Choroid plexus epithelial cell (primary cell): ENCODE measurements around the gene FBLN5.

Experiments used
- DNase-seq: peaks from one replicate; pipeline ENCODE4 v3.0.0-alpha.2; 2010; ENCODE audit warnings: low read depth
- H3K4me3 ChIP-seq: 2 replicates; pipeline ENCODE4 v1.5.1; 2011; ENCODE audit warnings: low read depth, mild to moderate bottlenecking, control low read depth, low read length, moderate library complexity
- CTCF ChIP-seq: conservative IDR thresholded peaks from 2 replicates; pipeline ENCODE4 v1.5.1; 2011; ENCODE audit warnings: low read depth, mild to moderate bottlenecking, control low read depth, inconsistent platforms, low read length, moderate library complexity

Gene FBLN5

DNA sequence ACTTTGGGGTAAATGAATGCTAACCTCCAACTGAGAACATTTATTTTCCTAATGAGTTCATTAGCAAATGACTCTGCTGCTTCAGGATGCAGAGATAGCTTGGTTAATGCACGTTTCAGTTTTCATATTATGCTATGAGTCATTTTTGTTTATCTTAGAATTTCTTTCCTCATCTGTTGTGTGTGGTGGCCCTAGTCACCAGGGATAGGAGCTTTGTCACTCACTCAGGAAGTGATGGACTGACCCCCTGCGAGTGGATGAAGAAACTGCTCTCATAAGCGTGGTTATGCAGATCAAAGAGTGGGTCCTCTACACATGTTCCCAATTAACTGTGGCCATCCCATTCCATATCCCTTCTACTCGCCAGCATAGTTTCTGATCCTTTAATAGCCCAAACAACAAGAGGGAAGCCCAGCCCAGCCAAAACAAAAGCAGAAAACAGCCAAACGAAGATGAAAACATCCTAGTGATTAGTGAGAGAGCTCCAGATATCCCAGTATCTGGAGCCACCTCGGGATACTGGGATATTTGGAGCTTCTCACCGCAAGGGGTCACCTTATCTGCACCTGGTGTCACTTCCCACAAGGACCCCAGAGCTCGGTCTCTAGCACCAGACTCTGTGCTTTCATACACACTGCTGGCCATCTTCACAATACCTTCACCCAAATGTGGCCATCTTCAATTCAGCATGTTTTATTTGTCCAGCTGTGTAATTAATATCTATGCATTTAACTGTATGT lies 88.8 kb downstream of the FBLN5 start:
- H3K4me3 ChIP-seq: no peak overlapping the region
- peak; percentile 35 for DNase-seq

GRCh38 chr14:91857614-91858013 lies 89.9 kb downstream of the FBLN5 start:
- no peak for DNase-seq
- no peak for TF ChIP-seq CTCF
- no peak overlapping the region for H3K4me3 ChIP-seq

More for the DNA sequence above, 88.8 kb downstream of the FBLN5 start:
- TF ChIP-seq CTCF: no peak

- DNase-seq: no peak
- no peak overlapping the region for H3K4me3 ChIP-seq
- TF ChIP-seq CTCF: no peak
These were observed 93.1 kb downstream of the FBLN5 start for GRCh38 chr14:91854327-91854934.

GRCh38 chr14:91851563-91851962 lies 95.9 kb downstream of the FBLN5 start:
- no peak for DNase-seq
- no peak overlapping the region for H3K4me3 ChIP-seq
- no peak for TF ChIP-seq CTCF

DNA sequence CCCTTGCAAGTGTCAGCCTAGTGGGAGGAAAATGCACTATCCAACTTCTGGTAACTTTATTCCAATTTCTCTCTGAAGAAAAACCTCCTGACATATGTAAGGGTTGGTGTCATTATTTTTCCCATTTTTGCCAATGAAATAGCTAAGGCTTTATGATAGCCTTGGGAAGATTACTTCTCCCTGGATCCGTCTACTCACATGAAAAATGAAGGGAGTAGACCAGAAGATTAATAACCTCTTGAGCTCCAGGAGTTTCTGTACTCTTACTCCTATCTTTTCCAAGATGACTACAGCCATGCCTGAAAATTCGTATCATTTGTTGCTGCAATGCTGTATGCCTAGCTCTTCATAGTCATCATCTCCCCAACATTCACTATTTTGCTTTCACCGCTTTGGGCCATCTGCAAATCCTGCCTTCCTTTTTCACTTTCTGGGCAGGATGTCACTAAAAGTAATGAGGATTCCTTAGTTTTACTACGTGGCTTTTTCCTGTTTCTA lies 98.9 kb downstream of the FBLN5 start:
- no peak for TF ChIP-seq CTCF
- DNase-seq: no peak
- H3K4me3 ChIP-seq: no peak overlapping the region

GRCh38 chr14:91847693-91848092 lies 99.8 kb downstream of the FBLN5 start:
- H3K4me3 ChIP-seq: no peak overlapping the region
- DNase-seq: no peak
- TF ChIP-seq CTCF: no peak
